ENCODE results near the gene USHBP1. TPM values are rescaled to one million over a fixed set of nuclear protein-coding genes. Genes with fewer than 3 reads are reported as not detected.

USHBP1 gene
- total and polyA plus RNA-seq, 7 donors: 2.6 to 8.6 (median 3.7) TPM

DNA sequence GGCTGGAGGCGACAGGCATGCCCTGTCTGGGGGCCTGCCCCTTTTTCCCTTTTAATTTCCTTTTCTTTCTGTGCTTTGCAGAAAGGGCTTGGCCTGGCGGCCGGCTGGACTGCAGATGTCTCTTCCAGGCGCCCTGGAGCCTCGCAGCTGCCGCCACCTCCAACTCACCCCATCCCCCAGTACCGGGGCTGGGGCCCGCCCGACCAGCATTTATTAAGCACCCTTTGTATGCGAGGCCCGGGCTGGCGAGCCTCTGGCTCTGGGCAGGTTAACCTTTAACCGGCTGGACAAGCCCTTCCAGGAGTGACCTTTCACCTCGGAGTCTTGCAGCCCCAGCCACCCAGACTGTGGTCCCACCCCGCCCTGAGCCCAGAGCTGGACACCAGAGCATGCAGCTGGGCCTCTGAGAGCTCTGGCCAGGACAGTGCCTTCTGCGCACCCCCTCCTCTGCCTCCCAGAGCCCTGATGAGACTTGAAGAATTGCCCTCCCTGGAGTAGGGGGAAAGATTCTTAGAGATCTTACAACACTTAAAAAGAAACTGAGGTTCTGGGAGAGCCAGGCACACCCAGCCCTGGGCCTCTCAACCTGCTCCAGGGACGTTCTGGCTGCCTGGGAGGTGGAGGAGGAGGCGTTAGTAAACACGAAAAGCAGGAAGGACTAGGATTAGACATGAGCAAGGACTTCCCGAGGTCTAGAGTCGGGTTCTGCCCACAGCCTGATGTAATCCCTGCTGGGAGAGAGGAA is 17.7 kb downstream of the USHBP1 start:
- H3K9me3 ChIP-seq: no peaks in the 10 kb centered on the region
- H3K36me3 ChIP-seq (ENCODE audit: insufficient read depth in 1 of 2, low read depth in 1 of 2): no peaks in the 10 kb centered on the region
- peak overlapping the region; percentile 58 for H3K27ac ChIP-seq
- TF ChIP-seq CTCF (IDR thresholded peaks at IDR 0.05): no peak
- WGBS, 3 donors: 19 to 30% (median 28%) methylated on average over 21 of the region's 21 CpGs
- intact Hi-C loops (cut with DNase I): no loop called here
- H3K4me1 ChIP-seq: peaks cover 21% of the 10 kb centered on the region
- ATAC-seq (peak; percentile 5 to 8 (median 7)), DNase-seq (peak in 1 of 2 donors; percentile 72)
- no peaks in the 10 kb centered on the region for H3K27me3 ChIP-seq (ENCODE audit: insufficient read depth in 3 of 3, low read length in 2 of 3)
- H3K4me3 ChIP-seq: peak overlapping the region; percentile 85

DNA sequence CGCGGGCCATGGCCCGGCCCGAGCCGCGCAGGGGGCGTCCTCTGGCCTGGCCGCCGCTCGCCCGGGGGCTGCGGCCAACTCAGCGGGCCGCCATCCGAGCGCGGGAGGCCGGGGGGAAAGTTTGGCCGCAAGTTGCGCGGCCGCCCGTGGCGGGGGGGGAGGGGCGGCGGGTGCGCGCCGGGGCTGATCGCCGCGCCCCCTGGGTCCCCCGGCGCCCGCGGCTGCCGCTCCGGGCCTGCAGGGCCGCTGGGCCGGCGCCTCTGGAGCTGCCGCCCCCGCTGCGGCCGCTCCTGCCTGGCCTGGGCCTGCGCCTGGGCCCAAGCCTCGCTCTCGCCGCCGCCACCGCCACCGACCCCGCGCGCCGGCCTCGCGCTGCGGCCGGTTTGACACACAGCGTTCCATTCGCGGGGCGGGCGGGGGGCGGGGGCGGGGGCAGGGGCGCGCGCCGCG is 19.0 kb downstream of the USHBP1 start, which contains the start of gene NR2F6:
NR2F6 (minus strand) TSS at position 385 of the 450 bp plus-strand sequence. CDS start 699 bp downstream, outside the sequence.
- no peak for TF ChIP-seq CTCF (IDR thresholded peaks at IDR 0.05)
- Histone ChIP-seq H3K4me1 (peaks cover 28% of the 10 kb centered on the region), H3K27me3 (ENCODE audit: insufficient read depth in 3 of 3, low read length in 2 of 3) (no peaks in the 10 kb centered on the region)

DNA sequence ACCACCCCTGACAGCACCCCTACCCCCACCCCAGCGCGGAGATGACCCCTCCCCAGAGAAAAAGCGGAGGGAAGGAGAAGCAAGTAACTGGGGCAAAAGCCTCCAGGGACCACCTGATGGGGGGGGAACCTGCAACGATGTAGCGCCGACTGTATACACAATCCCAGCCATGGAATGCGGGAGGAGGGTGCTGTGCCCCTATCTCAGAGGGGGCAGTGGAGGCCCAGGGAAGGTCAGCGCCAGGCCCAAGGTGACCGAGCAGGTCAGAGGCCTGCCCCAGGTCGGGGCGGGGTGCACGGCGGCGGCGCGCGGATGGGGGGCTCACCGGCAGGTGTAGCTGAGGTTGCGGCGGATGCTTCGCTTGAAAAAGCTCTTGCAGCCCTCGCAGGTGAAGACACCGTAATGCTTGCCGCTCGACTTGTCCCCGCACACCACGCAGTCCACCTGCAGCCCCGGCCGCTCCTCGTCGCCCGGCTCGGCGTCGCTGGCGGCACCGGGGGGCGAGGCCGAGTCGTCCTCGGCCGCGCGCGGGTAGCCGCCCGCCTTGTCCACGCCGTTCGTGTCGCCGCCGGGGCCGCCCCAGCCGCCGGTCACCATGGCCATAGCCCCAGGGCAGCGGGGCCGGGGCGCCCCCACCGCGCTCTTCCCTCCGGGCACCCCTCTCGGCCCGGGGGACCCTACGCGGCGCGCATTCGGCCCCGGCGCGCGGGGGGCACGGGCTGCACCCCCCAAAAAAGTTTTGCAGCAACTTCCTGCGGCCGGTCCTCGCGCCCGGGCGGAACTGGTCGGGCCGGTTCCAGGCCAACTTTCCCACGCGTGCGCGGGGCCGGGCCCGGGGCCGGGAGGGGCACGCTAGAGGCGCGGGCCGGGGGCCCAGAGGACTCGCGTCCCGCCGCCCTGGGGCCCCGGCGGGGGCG is 19.7 kb downstream of the USHBP1 start:
- DNase-seq: peak in 1 of 2 donors; percentile 75

More for the DNA sequence above, 19.0 kb downstream of the USHBP1 start, which contains the start of gene NR2F6:
- Histone ChIP-seq H3K27ac (peak within 1 kb of the TSS; percentile 84), H3K4me3 (peak within 1 kb of the TSS; percentile 85), H3K9me3 (no peaks in the 10 kb centered on the region), H3K36me3 (ENCODE audit: insufficient read depth in 1 of 2, low read depth in 1 of 2) (no peaks in the 10 kb centered on the region)
- DNase-seq: no peak
- ATAC-seq: no peak
- intact Hi-C loops (cut with DNase I): no loop called here
- WGBS, 3 donors: 0 to 1% (median 0%) methylated on average over 1 to 71 of the region's 72 CpGs

More for the DNA sequence above, 19.7 kb downstream of the USHBP1 start:
- 0 to 1% (median 1%) methylated on average over 42 to 100 of the region's 100 CpGs for WGBS, 3 donors
- Histone ChIP-seq H3K4me3 (peak overlapping the region; percentile 85), H3K36me3 (ENCODE audit: insufficient read depth in 1 of 2, low read depth in 1 of 2) (peaks cover 0 to 4% of the 10 kb centered on the region in 2 donors), H3K4me1 (peaks cover 32% of the 10 kb centered on the region), H3K9me3 (no peaks in the 10 kb centered on the region), H3K27ac (peak overlapping the region; percentile 84), H3K27me3 (ENCODE audit: insufficient read depth in 3 of 3, low read length in 2 of 3) (no peaks in the 10 kb centered on the region)
- no peak for ATAC-seq
- TF ChIP-seq CTCF (IDR thresholded peaks at IDR 0.05): no peak
- intact Hi-C loops (cut with DNase I): no loop called here
